GM18499 (cell line): Measurements from ENCODE around the gene POT1.

Source experiments
- ATAC-seq: cut with Tn5 transposase; IDR thresholded peaks from one replicate; pipeline ENCODE4 v1.9.1; 2021; ENCODE audit warnings: moderate number of reproducible peaks; ENCODE audit not compliant: insufficient read depth, unreplicated experiment

Gene POT1

DNA sequence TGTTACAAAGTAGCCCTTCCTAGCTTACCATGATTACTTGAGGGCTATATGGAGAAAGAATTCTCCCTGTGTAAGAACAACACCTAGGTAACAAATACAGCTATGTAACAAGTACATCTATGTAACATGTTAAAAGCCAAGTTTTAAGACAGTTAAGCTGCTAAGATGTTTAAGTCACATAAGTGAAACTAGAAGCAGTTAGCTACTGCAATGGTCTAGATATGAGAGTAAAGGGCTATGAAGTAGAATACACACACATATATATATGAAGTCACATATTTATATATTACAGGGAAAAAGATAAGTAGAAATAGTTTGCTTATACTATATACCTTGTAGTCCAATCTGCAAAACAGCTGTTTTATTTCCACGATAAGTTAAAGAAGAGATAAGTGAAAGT, 14.4 kb downstream of the POT1 start:
- ATAC-seq, result peak; percentile 40

DNA sequence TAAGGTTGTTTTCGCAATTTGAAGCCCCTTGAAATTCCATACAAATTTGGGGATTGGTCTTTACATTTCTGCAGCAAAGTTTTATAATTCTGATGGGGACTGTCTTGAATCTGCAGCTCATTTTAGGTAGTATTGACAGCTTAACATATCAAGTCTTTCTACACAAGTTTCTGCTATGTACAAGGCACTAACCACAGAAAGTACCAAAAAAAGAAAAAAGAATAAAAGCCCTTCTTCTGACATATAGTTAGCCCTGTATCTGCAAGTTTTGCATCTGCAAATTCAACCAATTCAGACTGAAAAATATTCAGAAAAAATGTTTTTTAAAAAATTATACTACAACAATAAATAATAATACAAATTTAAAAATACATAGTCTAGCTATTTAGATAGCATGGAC, 15.3 kb downstream of the POT1 start:
- peak; percentile 57 for ATAC-seq

DNA sequence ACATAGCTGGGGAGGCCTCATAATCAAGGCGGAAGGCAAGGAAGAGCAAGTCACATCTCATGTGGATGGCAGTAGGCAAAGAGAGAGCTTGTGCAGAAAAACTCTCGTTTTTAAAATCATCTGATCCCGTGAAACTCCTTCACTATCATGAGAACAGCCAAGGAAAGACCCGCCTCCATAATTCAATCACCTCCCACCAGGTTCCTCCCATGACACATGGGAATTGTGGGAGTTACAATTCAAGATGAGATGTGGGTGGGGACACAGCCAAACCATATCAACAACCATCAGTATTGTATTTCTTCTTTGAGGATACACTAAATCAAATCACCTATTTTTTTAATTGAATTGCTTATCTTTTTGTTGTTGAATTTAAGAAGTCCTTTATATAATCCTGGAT, 16.7 kb downstream of the POT1 start:
- no peak for ATAC-seq

DNA sequence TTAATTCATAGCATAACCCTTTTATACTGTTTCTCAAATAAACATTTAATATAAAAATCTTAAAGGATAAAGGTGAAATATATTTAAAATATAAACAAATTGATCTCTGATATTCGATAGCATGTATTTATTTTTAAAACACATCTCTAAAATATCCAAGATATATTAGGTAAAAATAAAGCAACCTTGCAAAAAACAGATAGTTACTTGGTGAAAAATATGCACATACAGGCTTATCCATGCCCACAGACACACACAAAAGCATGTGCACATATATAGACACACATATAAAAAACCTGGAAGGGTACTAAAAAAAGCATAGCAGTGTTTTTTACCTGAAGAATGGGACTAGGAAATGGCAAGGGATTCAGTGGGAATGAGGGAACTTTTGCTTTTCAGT, 19.8 kb downstream of the POT1 start:
- no peak for ATAC-seq

DNA sequence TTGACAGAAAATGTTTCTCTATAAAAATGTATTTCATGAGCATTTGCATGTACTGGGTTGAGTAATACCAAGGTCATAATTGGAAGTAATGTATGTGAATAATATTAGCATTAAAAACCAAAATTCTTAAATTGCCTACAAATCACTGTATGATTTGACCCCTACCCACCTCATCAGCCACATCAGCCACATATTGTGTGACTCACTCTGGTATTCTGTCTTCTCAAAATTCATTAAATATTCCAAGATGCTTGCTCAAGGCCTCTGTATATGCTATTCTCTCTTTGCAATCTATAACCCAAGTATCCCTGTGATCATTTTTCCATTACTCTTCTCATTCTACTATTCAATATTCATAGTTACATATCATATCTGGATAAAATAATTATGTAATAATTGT, 21.4 kb downstream of the POT1 start:
- no peak for ATAC-seq

DNA sequence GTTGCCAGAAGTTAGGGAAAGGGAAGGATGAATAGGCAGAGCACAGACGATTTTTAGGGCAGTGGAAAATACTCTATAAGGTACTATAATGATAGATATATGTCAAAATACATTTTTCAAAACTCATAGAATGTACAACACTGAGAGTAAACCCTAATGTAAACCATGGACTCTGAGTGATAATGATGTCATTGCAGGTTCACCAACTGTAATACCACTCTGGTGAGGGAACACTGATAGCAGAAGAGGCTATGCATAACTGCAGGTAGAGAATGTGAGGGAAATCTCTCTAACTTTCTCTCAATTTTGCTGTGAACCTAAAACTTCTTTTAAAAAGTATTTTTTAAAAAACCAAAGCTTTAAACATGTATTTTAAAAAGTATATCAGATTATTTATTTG, 22.1 kb downstream of the POT1 start:
- no peak for ATAC-seq

DNA sequence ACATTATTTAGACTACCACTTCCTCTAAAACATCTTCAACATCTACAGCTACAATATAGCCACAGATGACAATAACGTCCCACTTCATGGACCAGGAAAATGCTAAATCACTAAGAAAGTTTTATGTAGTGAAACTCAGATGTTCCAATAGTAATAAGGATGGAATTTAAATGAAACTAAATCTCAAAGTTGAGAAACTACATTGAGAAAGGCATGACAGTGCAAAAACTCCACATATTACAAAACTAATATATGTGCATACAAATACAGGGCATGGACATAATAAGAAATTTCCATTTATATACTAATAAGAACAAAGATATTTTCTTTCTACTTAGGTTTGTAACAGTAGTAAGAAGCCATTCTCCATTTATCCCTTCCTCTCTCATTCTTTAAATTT, 31.1 kb downstream of the POT1 start:
- ATAC-seq, result no peak

DNA sequence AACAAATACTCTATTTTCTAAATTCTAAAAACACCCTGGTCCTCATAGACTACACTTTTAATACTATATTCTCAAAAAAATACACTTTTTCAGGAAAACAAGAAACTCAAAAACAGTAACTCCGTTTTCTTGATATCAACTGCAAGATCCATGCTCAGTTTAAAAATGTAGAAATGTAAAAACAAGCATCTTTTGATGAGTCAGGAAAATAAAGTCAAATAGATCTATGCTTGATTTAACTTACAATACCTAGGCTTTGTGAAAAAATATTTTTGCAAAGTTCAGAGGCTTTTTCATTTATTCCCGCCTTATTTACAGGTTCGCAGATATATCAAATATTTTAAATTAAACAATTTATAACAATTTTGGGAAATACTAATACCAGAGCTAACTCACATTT, 33.6 kb downstream of the POT1 start:
- ATAC-seq, result no peak

DNA sequence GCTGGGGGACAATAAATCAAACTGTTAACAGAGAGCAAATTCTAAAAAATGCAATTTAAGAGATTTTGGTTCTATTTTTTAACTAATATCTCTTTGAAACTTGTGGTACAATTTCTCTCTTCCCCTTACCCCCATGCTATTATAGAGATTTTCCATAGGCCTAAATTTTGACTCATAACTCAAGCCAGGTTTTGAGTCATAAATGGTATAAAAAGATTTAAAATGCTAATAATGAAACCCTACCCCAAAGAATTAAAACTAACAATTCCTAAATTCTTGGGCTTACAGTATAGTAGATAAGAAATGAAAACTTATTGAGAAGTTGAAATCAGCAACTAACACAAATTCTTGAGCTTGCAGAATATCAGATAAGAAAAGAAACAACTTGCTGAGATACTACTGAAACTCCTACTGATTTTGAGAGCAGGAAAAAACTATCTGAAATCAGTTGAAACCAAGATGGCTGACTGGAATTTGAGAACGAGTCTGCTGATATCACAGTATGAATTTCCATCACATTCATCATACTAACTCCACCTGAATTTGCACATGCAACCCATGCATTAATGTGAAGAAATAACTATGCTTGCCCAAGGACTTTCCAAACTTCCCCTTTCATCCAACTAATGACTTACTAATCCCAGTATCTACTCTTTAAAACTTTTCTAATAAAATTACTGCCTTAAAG, 36.3 kb downstream of the POT1 start:
- ATAC-seq, result peak; percentile 89

DNA sequence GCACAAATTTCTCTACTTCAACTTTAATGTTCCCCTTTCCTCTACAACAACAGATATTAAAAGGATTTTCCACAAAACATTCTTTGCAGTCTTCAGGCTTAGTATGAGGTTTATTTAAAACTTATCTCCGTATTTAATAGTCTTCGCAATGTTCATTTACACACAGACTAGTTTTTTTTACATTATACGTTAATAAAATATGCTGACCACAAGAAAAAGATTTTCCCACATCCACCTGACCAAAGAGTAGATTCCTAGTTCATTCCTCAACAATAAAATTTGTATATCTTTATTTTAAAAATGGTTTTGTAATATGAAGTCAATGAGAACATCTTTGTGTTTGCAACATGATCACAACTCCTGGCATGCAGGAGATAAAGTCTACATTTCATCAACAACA, 42.4 kb downstream of the POT1 start:
- no peak for ATAC-seq

DNA sequence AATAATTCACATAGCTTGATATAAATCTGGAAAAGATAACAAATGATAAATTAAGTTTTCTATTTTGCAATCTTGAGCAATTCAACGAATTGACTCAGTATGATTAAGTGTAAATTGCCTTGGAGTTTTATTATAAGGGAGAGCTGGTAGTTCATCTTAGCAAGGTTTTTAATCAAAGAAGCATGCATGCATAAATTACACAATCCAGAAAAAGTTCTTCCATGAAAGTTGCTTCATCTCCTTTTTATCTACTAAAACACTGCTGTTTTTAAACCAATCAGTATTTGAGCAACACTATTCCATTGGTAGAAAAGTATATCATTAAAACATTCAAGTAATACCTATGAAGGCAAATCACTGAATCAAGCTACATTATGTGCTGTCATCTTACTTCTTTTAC, 47.6 kb downstream of the POT1 start:
- no peak for ATAC-seq

DNA sequence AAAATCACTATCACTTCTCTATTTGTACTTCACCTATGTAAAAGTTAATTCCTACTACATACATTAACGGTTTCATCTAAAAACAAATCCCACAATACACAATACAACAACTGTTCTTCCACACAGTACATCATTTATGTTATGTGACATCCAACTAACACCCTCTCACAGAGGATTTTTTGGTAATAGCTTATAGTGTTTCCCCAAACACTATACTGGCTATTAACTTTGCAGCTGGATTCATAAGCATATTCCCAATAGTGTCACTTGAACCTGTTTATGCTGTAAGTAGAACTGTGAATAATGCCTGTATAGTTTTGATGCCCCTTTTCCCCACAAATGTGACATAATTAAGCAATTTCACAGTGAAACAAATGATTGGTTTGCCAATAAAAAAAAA, 49.9 kb downstream of the POT1 start:
- no peak for ATAC-seq

DNA sequence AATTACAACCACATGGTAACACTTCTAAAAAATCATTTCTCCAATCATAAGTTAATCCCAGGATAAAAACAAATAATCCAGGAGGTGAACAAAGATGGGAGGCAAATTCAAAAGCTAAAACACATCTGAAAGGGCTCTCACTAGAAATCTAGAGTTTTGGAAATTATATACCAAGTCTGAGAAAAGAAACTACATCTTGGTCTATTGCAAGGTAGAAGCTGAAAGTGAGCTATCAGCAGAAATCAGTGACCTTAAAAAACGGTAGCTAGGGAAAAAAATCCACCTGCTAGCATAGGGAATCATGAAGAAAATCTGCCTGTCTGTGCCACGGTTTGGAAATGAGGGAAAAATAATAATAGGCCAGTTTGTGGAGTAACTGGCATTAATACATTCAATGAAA, 50.5 kb downstream of the POT1 start:
- no peak for ATAC-seq

DNA sequence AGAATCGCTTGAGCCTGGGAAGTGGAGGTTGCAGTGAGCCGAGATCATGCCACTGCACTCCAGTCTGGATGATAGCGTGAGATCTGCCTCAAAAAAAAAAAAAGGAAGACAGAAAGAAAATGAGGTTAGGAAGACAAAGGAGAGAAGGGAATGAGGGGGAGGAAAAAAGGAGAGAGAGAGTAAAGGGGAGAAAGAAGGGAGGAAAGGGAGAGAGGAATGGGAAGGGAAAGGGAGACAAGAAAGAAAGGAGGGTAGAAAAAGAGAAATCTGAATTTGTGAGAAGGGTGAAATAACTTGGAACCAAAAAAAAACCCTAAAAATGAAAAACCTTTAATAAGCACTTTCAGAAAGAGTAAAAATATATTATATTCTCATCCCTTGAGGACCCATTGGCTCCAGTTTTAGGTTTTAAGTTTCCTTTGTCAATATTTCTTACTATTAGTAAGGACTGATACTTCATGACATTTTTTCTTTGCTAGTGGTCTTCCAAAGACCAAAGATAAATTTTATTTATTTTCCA, 54.9 kb downstream of the POT1 start:
- ATAC-seq, result no peak

DNA sequence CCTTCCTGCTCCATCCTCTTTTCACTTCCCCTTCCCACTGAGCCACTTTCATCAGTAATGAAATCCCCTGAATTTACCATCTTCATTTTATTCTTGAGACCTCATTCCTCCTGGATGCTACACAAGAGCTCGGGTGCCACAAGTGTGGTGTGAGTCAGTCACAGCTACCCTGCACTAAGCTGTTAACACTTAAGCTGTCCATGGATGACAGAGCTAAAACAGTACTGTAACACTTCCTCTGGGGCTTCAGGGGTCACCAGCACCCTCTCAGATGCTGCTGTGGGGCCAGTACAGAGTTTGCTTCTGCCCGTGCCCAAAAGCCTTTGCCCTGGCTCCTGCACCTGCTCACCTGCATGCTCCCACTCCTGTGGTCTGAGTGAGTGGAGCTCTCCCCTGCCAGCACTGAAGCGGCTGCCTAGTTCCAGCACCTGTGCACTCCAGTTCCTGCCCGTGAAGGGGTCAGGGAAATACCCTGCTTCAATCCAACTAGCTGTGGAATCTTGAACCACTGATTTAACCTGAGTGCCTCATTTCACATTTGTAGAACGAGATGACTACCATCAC, 71.9 kb downstream of the POT1 start:
- ATAC-seq, result no peak

DNA sequence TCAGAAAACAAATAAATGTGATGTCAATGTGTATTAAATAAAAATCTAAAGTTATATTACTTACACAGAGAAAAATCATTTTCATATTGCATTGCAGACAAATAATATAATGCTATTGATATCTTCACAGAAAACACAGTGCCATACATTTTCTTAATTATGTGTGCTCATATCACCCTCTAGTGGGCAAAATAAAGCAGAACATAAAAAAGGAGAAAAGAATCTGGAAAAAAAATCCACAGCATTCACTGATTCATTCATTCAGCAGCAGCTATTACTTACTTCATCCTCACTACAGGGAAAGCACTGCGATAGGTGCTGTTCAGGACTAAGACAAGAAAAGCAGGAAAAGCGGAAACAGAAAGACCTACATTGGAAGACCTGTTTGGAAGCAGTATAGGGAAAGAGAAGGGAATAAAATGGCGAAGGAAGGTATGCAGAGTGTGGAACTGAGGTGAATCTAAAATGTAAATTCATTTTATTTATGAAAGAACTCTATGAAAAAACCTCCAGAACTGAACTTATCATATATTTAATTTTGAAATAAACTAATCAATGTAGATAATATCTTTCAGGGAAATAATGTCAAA, 73.2 kb downstream of the POT1 start:
- ATAC-seq, result peak; percentile 49

DNA sequence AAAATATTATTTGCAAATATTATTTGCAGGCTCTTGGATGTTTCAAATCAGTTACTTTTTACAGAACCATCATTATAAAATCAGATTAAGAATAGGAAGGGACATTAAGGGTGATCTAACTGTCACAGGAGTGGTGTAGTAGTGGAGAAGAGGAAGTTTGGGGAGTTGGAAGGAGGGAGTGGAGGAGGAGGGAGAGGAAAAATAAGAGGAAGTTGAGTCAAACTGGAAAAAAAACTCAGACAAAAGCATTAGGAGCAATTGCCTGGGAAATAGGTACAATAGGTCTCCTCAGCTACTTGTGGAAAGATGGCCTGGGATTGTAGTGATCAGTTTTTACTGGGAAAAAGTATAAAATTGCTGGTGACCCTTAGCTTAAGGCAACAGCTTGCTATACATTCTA, 86.3 kb downstream of the POT1 start:
- ATAC-seq, result no peak

DNA sequence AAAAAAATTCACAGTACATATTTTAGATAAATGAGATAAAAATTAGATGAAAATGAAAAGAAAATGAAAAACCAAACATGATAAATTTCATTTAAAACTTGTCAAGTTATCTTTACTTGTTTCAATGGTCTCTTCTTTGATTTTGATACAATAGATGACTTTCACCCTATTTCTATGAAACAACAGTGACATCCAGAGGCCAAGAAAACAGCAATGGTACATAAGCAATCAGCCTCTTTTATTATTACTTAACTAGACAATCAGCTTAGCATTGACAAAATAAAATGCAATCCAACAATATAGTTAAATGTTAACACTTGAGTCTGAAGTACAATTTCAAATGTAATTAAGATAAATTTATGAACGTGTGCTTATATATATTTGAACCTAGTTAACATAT, 89.2 kb downstream of the POT1 start:
- ATAC-seq, result no peak

DNA sequence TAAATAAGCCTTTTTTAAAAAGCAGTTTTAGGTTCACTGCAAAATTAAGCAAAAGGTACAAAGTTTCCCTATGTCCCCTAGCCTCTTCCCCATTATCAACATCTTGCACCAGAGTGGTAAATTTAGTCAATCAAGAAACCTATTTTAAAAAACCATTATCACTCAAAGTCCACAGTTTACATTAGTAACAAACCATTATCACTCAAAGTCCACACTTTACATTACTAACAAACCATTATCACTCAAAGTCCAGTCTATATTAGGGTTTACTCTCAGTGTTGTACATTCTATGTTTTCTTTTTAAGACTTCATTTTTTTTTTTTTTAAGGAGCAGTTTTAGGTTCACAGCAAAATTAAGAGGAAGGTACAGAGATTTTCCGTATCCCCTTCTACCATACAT, 89.9 kb downstream of the POT1 start:
- no peak for ATAC-seq

DNA sequence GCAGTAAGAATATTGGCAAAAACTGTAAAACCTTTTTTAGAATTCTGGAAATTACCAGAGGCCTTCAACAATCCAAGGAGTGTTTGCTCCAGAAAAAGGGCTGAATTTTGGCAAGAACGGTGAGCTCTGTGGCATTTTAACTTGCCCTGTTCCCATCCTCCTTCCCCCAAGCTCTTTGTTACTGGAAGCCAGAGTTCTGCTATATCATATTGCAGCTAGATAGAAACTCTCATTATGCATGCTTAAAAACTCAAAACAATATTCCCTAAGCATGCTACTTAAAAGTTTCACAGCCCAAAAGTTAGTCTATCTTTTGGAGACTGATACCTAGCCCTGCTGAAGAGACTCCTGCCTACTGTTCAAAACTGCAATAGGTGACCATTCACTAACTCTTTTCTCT, 93.5 kb downstream of the POT1 start:
- no peak for ATAC-seq

DNA sequence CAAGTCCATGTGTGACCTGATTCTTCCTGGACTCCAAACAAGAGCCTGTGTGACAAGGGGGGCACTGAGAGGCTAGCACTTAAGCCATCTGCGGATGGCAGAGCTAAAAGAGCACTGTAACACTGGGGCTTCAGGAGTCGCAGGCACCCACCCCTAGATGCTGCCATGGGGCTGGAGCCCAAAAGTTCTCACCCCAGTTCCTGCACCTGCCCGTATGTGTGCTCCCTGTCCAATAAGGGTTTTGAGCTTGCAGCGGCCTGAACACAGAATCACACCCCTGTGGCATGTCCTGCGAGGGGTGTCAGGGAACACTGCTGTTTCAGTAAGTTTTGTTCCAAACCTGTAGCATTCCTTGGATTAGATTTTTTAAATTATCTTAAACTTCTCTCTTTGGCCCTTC, 110.8 kb downstream of the POT1 start:
- ATAC-seq, result no peak
